ENCODE data around the gene DIMT1.

DNA sequence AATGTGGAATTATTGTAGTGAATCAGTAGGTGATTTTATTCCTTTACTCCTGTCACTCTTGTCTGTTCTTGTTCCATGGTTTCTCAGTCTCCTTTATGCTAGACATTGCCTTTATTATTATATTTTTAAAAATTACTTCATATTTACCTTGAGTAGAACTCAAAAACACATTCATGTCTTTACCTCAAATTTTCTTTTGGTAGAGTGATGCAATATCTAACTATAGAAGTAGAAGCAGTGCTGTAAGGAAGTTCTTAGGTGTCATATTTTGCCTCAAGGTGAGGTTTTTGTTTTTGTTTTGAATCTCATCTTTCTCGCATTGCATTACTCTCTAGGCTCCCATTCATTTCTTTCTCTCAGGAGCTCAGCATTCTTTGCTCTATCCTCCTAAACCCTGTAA lies 21.1 kb upstream of the DIMT1 start:
- TF ChIP-seq GATA3 (IDR thresholded peaks at IDR 0.05; ENCODE audit: low read depth, low read length) (no peak), GATA2 (IDR thresholded peaks at IDR 0.05; ENCODE audit: low read depth, low read length) (no peak)
